H1 (cell line): ENCODE data around the gene ARPIN. TPM values are rescaled to one million over a fixed set of nuclear protein-coding genes. Genes with fewer than 3 reads are reported as not detected.

ENCODE experiments used
- CTCF ChIA-PET: fragments of 300-600 bp; sonication (Branson Sonifier 250); formaldehyde crosslinking; loops from one replicate; lab custom pipeline; 2021; ENCODE audit not compliant: partially characterized antibody; lab: Charles Lee
- POLR2A ChIA-PET: fragments of 300-600 bp; sonication (Branson Sonifier 250); formaldehyde crosslinking; loops from one replicate; lab custom pipeline; 2021; ENCODE audit warnings: inconsistent platforms; ENCODE audit not compliant: partially characterized antibody; lab: Charles Lee
- DNase-seq, 2 experiments: peaks; one replicate each; pipeline versions ENCODE4 v3.0.0 to v3.0.0-alpha.2; 2010 to 2022; ENCODE audit warnings: low spot score in 2 of 2, low read depth in 1 of 2, mixed read lengths in 1 of 2
- FAIRE-seq: peaks from 2 replicates; lab custom pipeline; 2011; peaks lifted over from hg19 to GRCh38; lab: Jason Lieb, UNC
- H2AFZ ChIP-seq: 2 replicates; pipeline ENCODE4 v1.8.1; 2012; ENCODE audit warnings: low read length, inconsistent platforms
- H2AK5ac ChIP-seq: 2 replicates; pipeline ENCODE4 v1.6.1; 2013; ENCODE audit warnings: low read depth, low read length
- H2BK120ac ChIP-seq: replicated peaks from 2 replicates; pipeline ENCODE3; 2013; ENCODE audit warnings: low read depth, low read length, inconsistent platforms
- H2BK12ac ChIP-seq: 2 replicates; pipeline ENCODE4 v1.6.1; 2013; ENCODE audit warnings: low read depth, low read length
- H2BK15ac ChIP-seq: 2 replicates; pipeline ENCODE4 v1.6.1; 2013; ENCODE audit warnings: low read length
- H2BK20ac ChIP-seq: 2 replicates; pipeline ENCODE4 v1.6.1; 2013; ENCODE audit warnings: low read length
- H2BK5ac ChIP-seq: 2 replicates; pipeline ENCODE4 v1.6.1; 2013; ENCODE audit warnings: low read depth, low read length
- H3K14ac ChIP-seq: 2 replicates; pipeline ENCODE4 v1.6.1; 2013; ENCODE audit warnings: inconsistent platforms; ENCODE audit not compliant: insufficient read length
- H3K18ac ChIP-seq: 2 replicates; pipeline ENCODE4 v1.6.1; 2013; ENCODE audit warnings: low read length; ENCODE audit errors: extremely low read depth
- H3K23ac ChIP-seq: 2 replicates; pipeline ENCODE4 v1.6.1; 2013; ENCODE audit warnings: inconsistent platforms; ENCODE audit not compliant: insufficient read length
- H3K23me2 ChIP-seq: 2 replicates; pipeline ENCODE4 v1.6.1; 2013; ENCODE audit warnings: low read depth, low read length
- H3K27ac ChIP-seq: 2 replicates; pipeline ENCODE4 v1.6.1; 2011; ENCODE audit warnings: low read depth, low read length, inconsistent platforms
- H3K27me3 ChIP-seq, 4 experiments: replicated peaks in 1 of 4; 1 replicate in 1 of 4; 2 replicates in 3 of 4; pipeline versions ENCODE4 v1.6.1 to v1.8.1; 2011 to 2013; ENCODE audit warnings: low read length in 3 of 4, mild to moderate bottlenecking in 3 of 4, inconsistent platforms in 2 of 4, mixed read lengths in 2 of 4, moderate library complexity in 1 of 4; ENCODE audit not compliant: control insufficient read depth in 3 of 4, insufficient read depth in 3 of 4; ENCODE audit errors: extremely low read depth in 1 of 4
- H3K36me3 ChIP-seq, 4 experiments: 2 replicates each; pipeline versions ENCODE4 v1.6.1 to v1.8.1; 2011 to 2013; ENCODE audit warnings: mild to moderate bottlenecking in 4 of 4, low read length in 3 of 4, moderate library complexity in 2 of 4, control low read depth in 1 of 4, inconsistent platforms in 1 of 4; ENCODE audit not compliant: insufficient read depth in 4 of 4, control insufficient read depth in 2 of 4
- H3K4ac ChIP-seq: replicated peaks from 2 replicates; pipeline ENCODE3; 2013; ENCODE audit warnings: low read length, low read depth, mixed read lengths, inconsistent platforms; ENCODE audit not compliant: insufficient read length
- H3K4me1 ChIP-seq, 4 experiments: replicated peaks in 1 of 4; 1 replicate in 1 of 4; 2 replicates in 3 of 4; pipeline versions ENCODE4 v1.6.1 to v1.8.1; 2011 to 2013; ENCODE audit warnings: low read length in 3 of 4, inconsistent platforms in 2 of 4, mixed read lengths in 1 of 4; ENCODE audit not compliant: insufficient read depth in 4 of 4, control insufficient read depth in 3 of 4
- H3K4me2 ChIP-seq, 2 experiments: 2 replicates each; pipeline versions ENCODE4 v1.6.1 to v1.8.1; 2011 to 2013; ENCODE audit warnings: low read depth in 2 of 2, low read length in 2 of 2, control low read depth in 1 of 2, inconsistent platforms in 1 of 2, mild to moderate bottlenecking in 1 of 2; ENCODE audit not compliant: insufficient read depth in 1 of 2
- H3K4me3 ChIP-seq, 4 experiments: fragments of 200-600, 300-600 bp in 1 of 4; sonication (generic), shearing (Covaris generic), sonication (Bioruptor Twin) in 1 of 4; 2 replicates each; pipeline versions ENCODE4 v1.5.1 to v1.8.1; 2011 to 2016; ENCODE audit warnings: low read length in 4 of 4, low read depth in 3 of 4, control low read depth in 2 of 4, inconsistent platforms in 2 of 4, mild to moderate bottlenecking in 2 of 4, mixed read lengths in 1 of 4, moderate library complexity in 1 of 4; ENCODE audit not compliant: insufficient read depth in 2 of 4; ENCODE audit errors: extremely low read depth in 1 of 4
- H3K56ac ChIP-seq: replicated peaks from 2 replicates; pipeline ENCODE3; 2013; ENCODE audit warnings: low read depth, mild to moderate bottlenecking, mixed read lengths, low read length, inconsistent platforms; ENCODE audit not compliant: insufficient read length
- H3K79me1 ChIP-seq: 2 replicates; pipeline ENCODE4 v1.6.1; 2013; ENCODE audit warnings: low read depth, low read length, control low read depth
- H3K79me2 ChIP-seq, 2 experiments: 2 replicates each; pipeline versions ENCODE4 v1.6.1 to v1.8.1; 2012 to 2013; ENCODE audit warnings: low read length in 2 of 2, mild to moderate bottlenecking in 2 of 2, inconsistent platforms in 1 of 2; ENCODE audit not compliant: insufficient read depth in 2 of 2, control insufficient read depth in 1 of 2
- H3K9ac ChIP-seq, 4 experiments: replicated peaks in 1 of 4; 1 replicate in 1 of 4; 2 replicates in 3 of 4; pipeline versions ENCODE4 v1.6.1 to v1.8.1; 2011 to 2013; ENCODE audit warnings: low read depth in 3 of 4, low read length in 3 of 4, control low read depth in 2 of 4, mild to moderate bottlenecking in 2 of 4, moderate library complexity in 2 of 4, inconsistent platforms in 1 of 4; ENCODE audit errors: extremely low read depth in 1 of 4
- H3K9me3 ChIP-seq, 2 experiments: 2 replicates each; pipeline versions ENCODE4 v1.6.1 to v1.8.1; 2012 to 2013; ENCODE audit warnings: mild to moderate bottlenecking in 2 of 2, moderate library complexity in 2 of 2, control low read depth in 1 of 2, inconsistent platforms in 1 of 2, low read depth in 1 of 2, low read length in 1 of 2, mixed read lengths in 1 of 2; ENCODE audit not compliant: insufficient read depth in 2 of 2
- H4K20me1 ChIP-seq, 2 experiments: replicated peaks in 1 of 2; 2 replicates each; pipeline versions ENCODE3 to v1.8.1; 2011 to 2013; ENCODE audit warnings: inconsistent platforms in 2 of 2, low read length in 2 of 2, mild to moderate bottlenecking in 1 of 2; ENCODE audit not compliant: insufficient read depth in 2 of 2, control insufficient read depth in 1 of 2
- H4K5ac ChIP-seq: 2 replicates; pipeline ENCODE4 v1.6.1; 2013; ENCODE audit warnings: low read length, low read depth, mixed read lengths, inconsistent platforms; ENCODE audit not compliant: insufficient read length
- H4K8ac ChIP-seq: 2 replicates; pipeline ENCODE4 v1.8.0; 2013; ENCODE audit warnings: mild to moderate bottlenecking, moderate library complexity, low read length, inconsistent platforms; ENCODE audit not compliant: insufficient read depth; ENCODE audit errors: extremely low read depth
- H4K91ac ChIP-seq: replicated peaks from 2 replicates; pipeline ENCODE3; 2013; ENCODE audit warnings: low read length, mixed read lengths, inconsistent platforms; ENCODE audit not compliant: insufficient read length
- KDM1A ChIP-seq: fragments of 200-600, 300-600 bp; sonication (generic); IDR thresholded peaks from 2 replicates; pipeline ENCODE4 v1.7.1; 2016; ENCODE audit warnings: mild to moderate bottlenecking, low read length, borderline replicate concordance
- WGBS, 2 experiments: shearing (Covaris generic) in 1 of 2; methylation state at CpG; one replicate each; pipeline versions ENCODE4 v1.1.6 to v1.1.7; 2013 to 2015; ENCODE audit warnings: low lambda C conversion rate in 2 of 2, mixed read lengths in 2 of 2, inconsistent platforms in 1 of 2, low coverage in 1 of 2, missing lambda C conversion rate in 1 of 2; ENCODE audit not compliant: insufficient replicate concordance in 2 of 2, insufficient coverage in 1 of 2, insufficient read length in 1 of 2; ENCODE audit errors: extremely low coverage in 1 of 2, missing lambda C conversion rate in 1 of 2; 5-methylcytosine and 5-hydroxymethylcytosine counted together
- polyA plus RNA-seq, 7 experiments: library from polyadenylated mRNA; depleted of rRNA in 3 of 7; stranded (reverse) in 5 of 7; unstranded in 2 of 7; fragments of >200 nt in 5 of 7; fragments of 200-250 nt in 2 of 7; gene quantifications; 1 replicate in 5 of 7; 2 replicates in 1 of 7; 4 replicates in 1 of 7; pipeline versions ENCODE4 v1.2.1 to v1.2.3, GENCODE V29; 2011 to 2013; ENCODE audit warnings: missing spikeins in 2 of 7, mixed read lengths in 2 of 7
- total RNA-seq: library from RNA; stranded (reverse); fragmentation: NEBNext Ultra II Directional; extraction: Animal tissue kit (Norgen Biotek cat#: 25700); gene quantifications from 2 replicates; pipeline ENCODE4 v1.2.1, GENCODE V29; 2021

ARPIN gene
- total and polyA plus RNA-seq, 2 of the 8 experiments (the other 6 are each of a cell fraction or from before 2014, with no cell fraction given): 3.1 to 3.9 TPM

DNA sequence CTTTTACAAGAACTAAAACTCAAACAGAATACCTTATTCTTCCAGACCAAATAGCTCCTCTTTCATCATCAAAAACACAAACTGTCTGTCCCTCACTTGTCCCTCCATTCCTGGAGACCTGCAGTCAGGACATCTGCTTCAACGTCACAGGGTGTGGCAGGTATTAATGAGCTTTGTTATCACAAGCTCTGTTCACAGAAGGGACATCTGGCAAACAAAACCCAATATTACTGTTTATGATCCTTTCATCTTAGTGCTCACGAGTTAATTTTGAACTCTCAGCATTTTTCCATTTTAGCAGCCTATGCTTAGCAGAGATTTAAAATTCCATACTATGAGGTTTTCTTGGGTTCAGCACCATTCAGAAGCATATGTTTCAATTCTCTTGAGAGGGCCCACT is 51.9 kb downstream of the ARPIN start:
- Histone ChIP-seq H3K9ac (no peak overlapping the region), H2AK5ac (no peak overlapping the region), H3K14ac (no peak overlapping the region), H3K23me2 (no peaks in the 10 kb centered on the region), H2AFZ (no peak overlapping the region), H2BK5ac (no peak overlapping the region), H3K27ac (no peak overlapping the region), H2BK120ac (no peak overlapping the region), H3K9me3 (no peaks in the 10 kb centered on the region), H3K79me1 (no peaks in the 10 kb centered on the region), H3K79me2 (no peaks in the 10 kb centered on the region), H3K4me1 (no peaks in the 10 kb centered on the region), H3K4me2 (no peak overlapping the region), H2BK12ac (no peak overlapping the region), H3K27me3 (no peaks in the 10 kb centered on the region), H2BK15ac (no peak overlapping the region), H4K5ac (no peak overlapping the region), H3K4ac (no peak overlapping the region), H4K20me1 (no peaks in the 10 kb centered on the region), H3K36me3 (peaks cover 0 to 17% (median 8%) of the 10 kb centered on the region in 4 experiments; a peak in 4 of 8 replicates), H3K23ac (no peak overlapping the region), H4K91ac (no peak overlapping the region), H4K8ac (no peak overlapping the region), H3K56ac (no peak overlapping the region), H2BK20ac (no peak overlapping the region), H3K4me3 (no peak overlapping the region), H3K18ac (no peak overlapping the region)
- FAIRE-seq (no peak), DNase-seq (no peak)
- TF ChIP-seq KDM1A: no peak
- CTCF ChIA-PET: interaction anchor here (0.7 to 4.2 kb wide), 4 partner anchors 15 to 100 kb away, joined by 4 to 24 read pairs (median 6); no protein-coding TSS in a partner anchor
- POLR2A ChIA-PET: no interaction called here
- WGBS, 2 experiments: 95% methylated on average over 2 of the region's 2 CpGs; no CpG with 5 or more reads in 1 of the 2 experiments
